Fibroblast of mammary gland (primary cell): Measurements from ENCODE around the gene MAP3K5.

Source experiments
- DNase-seq: peaks from one replicate; pipeline ENCODE4 v3.0.0-alpha.2; 2010; ENCODE audit warnings: low read depth
- H3K4me3 ChIP-seq: 2 replicates; pipeline ENCODE4 v1.5.1; 2011; ENCODE audit warnings: low read depth, mild to moderate bottlenecking, low read length, moderate library complexity; ENCODE audit not compliant: control insufficient read depth
- CTCF ChIP-seq: conservative IDR thresholded peaks from 2 replicates; pipeline ENCODE4 v1.5.1; 2011; ENCODE audit warnings: low read depth, low read length, inconsistent platforms; ENCODE audit not compliant: control insufficient read depth, insufficient read depth

Gene MAP3K5

GRCh38 chr6:136517002-136517401, 275.3 kb downstream of the MAP3K5 start:
- no peak overlapping the region for H3K4me3 ChIP-seq
- DNase-seq = no peak
- no peak for TF ChIP-seq CTCF

DNA sequence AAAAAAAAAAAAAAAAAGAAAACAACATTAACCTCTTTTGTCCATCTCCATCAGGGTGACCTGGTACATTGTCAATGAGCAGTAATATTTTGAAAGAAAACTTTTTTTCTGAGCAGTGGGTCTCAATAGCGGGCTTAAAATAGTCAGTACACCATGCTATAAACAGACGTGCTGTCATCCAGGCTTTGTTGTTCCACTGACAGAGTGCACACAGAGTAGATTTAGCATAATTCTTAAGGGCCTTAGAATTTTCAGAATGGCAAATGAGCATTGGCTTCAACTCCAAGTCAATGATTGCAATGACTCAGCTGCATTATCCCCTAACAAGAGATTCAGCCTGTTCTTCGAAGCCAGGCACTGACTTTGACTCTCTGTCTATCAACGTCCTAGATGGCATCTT, 277.7 kb downstream of the MAP3K5 start:
- no peak overlapping the region for H3K4me3 ChIP-seq
- no peak for DNase-seq
- TF ChIP-seq CTCF = no peak

GRCh38 chr6:136511926-136512325, 280.4 kb downstream of the MAP3K5 start:
- DNase-seq = no peak
- no peak for TF ChIP-seq CTCF
- no peak overlapping the region for H3K4me3 ChIP-seq

- DNase-seq = no peak
- no peak for TF ChIP-seq CTCF
- no peak overlapping the region for H3K4me3 ChIP-seq
These were observed 280.9 kb downstream of the MAP3K5 start for GRCh38 chr6:136511397-136511796.

DNA sequence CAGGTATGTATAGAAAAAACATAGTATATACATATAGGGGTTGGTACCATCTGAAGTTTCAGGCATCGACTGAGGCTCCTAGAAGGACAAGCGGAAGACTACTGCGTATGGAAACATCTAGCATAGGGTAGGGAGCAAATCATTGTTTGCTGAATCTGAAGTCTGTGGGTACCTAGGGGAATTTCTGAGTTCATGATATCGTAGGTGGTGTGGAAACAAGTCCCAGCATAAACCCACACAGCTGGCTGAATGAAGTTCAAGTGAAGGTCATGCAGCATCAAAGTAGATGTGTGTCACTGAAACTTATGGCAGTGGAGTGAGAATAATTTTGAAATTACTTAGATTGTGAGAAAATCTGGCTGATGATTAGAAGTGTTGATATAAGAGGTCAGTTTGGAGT, 281.5 kb downstream of the MAP3K5 start:
- no peak for DNase-seq
- no peak for TF ChIP-seq CTCF
- H3K4me3 ChIP-seq = no peak overlapping the region

GRCh38 chr6:136510299-136510698, 282.0 kb downstream of the MAP3K5 start:
- no peak for DNase-seq

More at GRCh38 chr6:136510299-136510698, 282.0 kb downstream of the MAP3K5 start:
- H3K4me3 ChIP-seq = no peak overlapping the region
- no peak for TF ChIP-seq CTCF
